Stimulated activated CD4-positive, alpha-beta T cell treated with anti-CD3 and anti-CD28 coated beads, Interleukin-1b, Interleukin-23, amount 100 ng/mL, for 1 hour (primary cell): ENCODE measurements around the gene SCGB1C2.

Experiments used
- DNase-seq, 2 donors: peaks; one replicate each; pipeline ENCODE4 v3.0.0-alpha.2; 2020; ENCODE audit warnings: low read depth in 2 of 2

SCGB1C2 gene

GRCh38 chr17:171871-172270 lies 34.5 kb downstream of the SCGB1C2 start:
- DNase-seq: no peak

- DNase-seq: no peak
Observed at GRCh38 chr17:172401-172800, 35.0 kb downstream of the SCGB1C2 start.

GRCh38 chr17:173166-173911 lies 36.0 kb downstream of the SCGB1C2 start:
- DNase-seq: no peak

- no peak for DNase-seq
Observed at GRCh38 chr17:177155-177554, 39.8 kb downstream of the SCGB1C2 start.

GRCh38 chr17:177762-178161 lies 40.4 kb downstream of the SCGB1C2 start:
- no peak for DNase-seq

- DNase-seq: no peak
Observed at GRCh38 chr17:178292-179065, 41.1 kb downstream of the SCGB1C2 start.

- DNase-seq: no peak
Observed at GRCh38 chr17:179066-179432, 41.7 kb downstream of the SCGB1C2 start.

GRCh38 chr17:179781-180380 lies 42.5 kb downstream of the SCGB1C2 start:
- DNase-seq: no peak

GRCh38 chr17:180381-181244 lies 43.2 kb downstream of the SCGB1C2 start:
- DNase-seq: no peak

GRCh38 chr17:181245-182049 lies 44.1 kb downstream of the SCGB1C2 start, which contains the start of gene DOC2B:
TSS of gene DOC2B (minus strand) at chr17:181650. CDS start at chr17:181479, 171 bp downstream.
- no peak for DNase-seq

GRCh38 chr17:182050-182751 lies 44.8 kb downstream of the SCGB1C2 start:
- DNase-seq: no peak

GRCh38 chr17:183021-183420 lies 45.7 kb downstream of the SCGB1C2 start:
- DNase-seq: no peak

- no peak for DNase-seq
Observed at GRCh38 chr17:185445-186138, 48.2 kb downstream of the SCGB1C2 start.

- no peak for DNase-seq
Observed at GRCh38 chr17:187130-187529, 49.8 kb downstream of the SCGB1C2 start.
